Measurements from ENCODE around the gene RNF111. TPM values are rescaled to one million over a fixed set of nuclear protein-coding genes. Genes with fewer than 3 reads are reported as not detected.

The RNF111 gene
- total RNA-seq, 1 experiment from 2014 or later, result 55.2 TPM

DNA sequence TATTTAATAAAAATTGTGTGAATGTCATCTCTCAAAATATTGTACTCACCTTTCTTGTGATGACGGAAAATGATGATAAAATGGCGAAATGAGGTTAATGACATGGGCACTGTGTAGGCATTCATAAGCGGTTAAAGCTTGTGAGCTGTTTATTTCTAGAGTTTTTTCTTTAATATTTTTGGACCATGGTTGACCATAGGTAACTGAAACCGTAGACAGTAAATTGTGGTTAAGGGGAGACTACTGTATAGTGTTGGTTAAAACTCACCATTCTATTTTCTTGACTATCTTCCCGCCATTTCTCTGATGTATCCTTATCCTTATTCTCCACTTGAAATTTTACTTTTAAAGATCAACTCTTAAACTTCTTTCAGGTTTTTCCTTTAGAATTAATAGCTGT, 14.5 kb downstream of the RNF111 start:
- CTCF ChIA-PET, result no interaction called here
- no peaks in the 10 kb centered on the region for H3K27me3 Mint-ChIP-seq (ENCODE audit: unreplicated experiment)
- intact Hi-C loops (cut with micrococcal nuclease; ENCODE audit: unreplicated experiment), result no loop called here
- no peaks in the 10 kb centered on the region for H3K9me3 Mint-ChIP-seq (ENCODE audit: low read depth, unreplicated experiment)
- no peak for TF ChIP-seq CTCF (IDR thresholded peaks at IDR 0.05; ENCODE audit: unreplicated experiment)
- H3K27ac Mint-ChIP-seq (ENCODE audit: unreplicated experiment), result no peak overlapping the region
- H3K4me3 Mint-ChIP-seq (ENCODE audit: low read depth, unreplicated experiment), result no peak overlapping the region
- peaks cover 46% of the 10 kb centered on the region for H3K4me1 Mint-ChIP-seq (ENCODE audit: low read depth, unreplicated experiment)
- BruUV-seq (replicated peaks), result no TSS peak
- H3K36me3 Mint-ChIP-seq (ENCODE audit: insufficient read depth, unreplicated experiment), result peaks cover 27% of the 10 kb centered on the region
- DNase-seq, result no peak

GRCh38 chr15:59002418-59002859, 15.0 kb downstream of the RNF111 start:
- Mint-ChIP-seq H3K36me3 (ENCODE audit: insufficient read depth, unreplicated experiment) (peaks cover 27% of the 10 kb centered on the region), H3K4me1 (ENCODE audit: low read depth, unreplicated experiment) (peaks cover 46% of the 10 kb centered on the region), H3K4me3 (ENCODE audit: low read depth, unreplicated experiment) (no peak overlapping the region), H3K27ac (ENCODE audit: unreplicated experiment) (no peak overlapping the region), H3K27me3 (ENCODE audit: unreplicated experiment) (no peaks in the 10 kb centered on the region), H3K9me3 (ENCODE audit: low read depth, unreplicated experiment) (no peaks in the 10 kb centered on the region)
- TF ChIP-seq CTCF (IDR thresholded peaks at IDR 0.05; ENCODE audit: unreplicated experiment), result no peak
- BruUV-seq (replicated peaks), result no TSS peak
- CTCF ChIA-PET, result no interaction called here
- intact Hi-C loops (cut with micrococcal nuclease; ENCODE audit: unreplicated experiment), result no loop called here
- DNase-seq, result no peak

GRCh38 chr15:59005579-59005978, 18.1 kb downstream of the RNF111 start:
- CTCF ChIA-PET, result interaction anchor here (0.6 kb wide), 1 partner anchor 569 kb away, joined by 3 read pairs; no protein-coding TSS in a partner anchor
- no peak for TF ChIP-seq CTCF (IDR thresholded peaks at IDR 0.05; ENCODE audit: unreplicated experiment)
- Mint-ChIP-seq H3K27ac (ENCODE audit: unreplicated experiment) (peak overlapping the region; percentile 11), H3K9me3 (ENCODE audit: low read depth, unreplicated experiment) (no peaks in the 10 kb centered on the region), H3K4me1 (ENCODE audit: low read depth, unreplicated experiment) (peaks cover 44% of the 10 kb centered on the region), H3K36me3 (ENCODE audit: insufficient read depth, unreplicated experiment) (peaks cover 32% of the 10 kb centered on the region), H3K27me3 (ENCODE audit: unreplicated experiment) (no peaks in the 10 kb centered on the region), H3K4me3 (ENCODE audit: low read depth, unreplicated experiment) (no peak overlapping the region)
- no TSS peak for BruUV-seq (replicated peaks)
- no peak for DNase-seq
- intact Hi-C loops (cut with micrococcal nuclease; ENCODE audit: unreplicated experiment), result no loop called here

- H3K4me3 Mint-ChIP-seq (ENCODE audit: low read depth, unreplicated experiment), result no peak overlapping the region
- H3K4me1 Mint-ChIP-seq (ENCODE audit: low read depth, unreplicated experiment), result peaks cover 26% of the 10 kb centered on the region
- TF ChIP-seq CTCF (IDR thresholded peaks at IDR 0.05; ENCODE audit: unreplicated experiment), result no peak
- no peaks in the 10 kb centered on the region for H3K9me3 Mint-ChIP-seq (ENCODE audit: low read depth, unreplicated experiment)
- no peak for DNase-seq
- BruUV-seq (replicated peaks), result no TSS peak
- H3K27me3 Mint-ChIP-seq (ENCODE audit: unreplicated experiment), result no peaks in the 10 kb centered on the region
- no peak overlapping the region for H3K27ac Mint-ChIP-seq (ENCODE audit: unreplicated experiment)
- intact Hi-C loops (cut with micrococcal nuclease; ENCODE audit: unreplicated experiment), result no loop called here
- H3K36me3 Mint-ChIP-seq (ENCODE audit: insufficient read depth, unreplicated experiment), result peaks cover 27% of the 10 kb centered on the region
- CTCF ChIA-PET, result interaction anchor here (1.3 kb wide), 1 partner anchor 7 kb away, joined by 5 read pairs; no protein-coding TSS in a partner anchor
Observed at GRCh38 chr15:59008086-59008485, 20.6 kb downstream of the RNF111 start.

All from Calu3 (cell line).